Gastrocnemius medialis (tissue), 4 donors: ENCODE results near the gene DNAH2.

Experiments
- POLR2A ChIP-seq, 2 donors: fragments of 450-650 bp; IDR thresholded peaks; one replicate each; pipeline ENCODE4 v1.6.1; 2017; ENCODE audit warnings: antibody characterized with exemption in 2 of 2, mild to moderate bottlenecking in 2 of 2, moderate library complexity in 2 of 2
- TF ChIP-seq, protein P1 (sequence below), 5 experiments: fragments of 450-650 bp in 3 of 5; fragments of 200-600 bp in 2 of 5; sonication (generic) in 2 of 5; IDR thresholded peaks in 4 of 5; conservative IDR thresholded peaks in 1 of 5; 1 replicate in 4 of 5; 2 replicates in 1 of 5; pipeline ENCODE4 v1.5.1; 2016 to 2019; ENCODE audit warnings: antibody characterized with exemption in 5 of 5, mild to moderate bottlenecking in 3 of 5, moderate library complexity in 3 of 5

DNA sequence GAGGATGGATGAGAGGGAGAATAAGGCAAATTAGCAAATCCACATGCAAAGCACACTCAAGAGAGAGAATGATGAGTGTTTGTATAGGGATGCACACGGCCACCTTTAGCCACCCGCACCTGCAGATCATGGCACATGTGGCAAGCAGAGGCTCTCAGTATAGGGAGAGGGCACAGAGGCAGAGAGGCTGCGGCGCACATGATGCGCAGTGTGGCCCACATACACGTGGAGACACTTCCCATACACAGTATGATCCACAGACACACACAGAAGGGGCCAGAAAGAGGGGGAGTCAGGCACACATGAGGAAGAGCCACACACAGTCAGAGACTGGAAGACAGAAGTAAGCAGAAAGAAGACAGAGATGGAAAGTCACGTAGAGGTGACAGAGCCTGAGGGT, 164.5 kb downstream of the DNAH2 start:
- TF ChIP-seq, protein P1, sequence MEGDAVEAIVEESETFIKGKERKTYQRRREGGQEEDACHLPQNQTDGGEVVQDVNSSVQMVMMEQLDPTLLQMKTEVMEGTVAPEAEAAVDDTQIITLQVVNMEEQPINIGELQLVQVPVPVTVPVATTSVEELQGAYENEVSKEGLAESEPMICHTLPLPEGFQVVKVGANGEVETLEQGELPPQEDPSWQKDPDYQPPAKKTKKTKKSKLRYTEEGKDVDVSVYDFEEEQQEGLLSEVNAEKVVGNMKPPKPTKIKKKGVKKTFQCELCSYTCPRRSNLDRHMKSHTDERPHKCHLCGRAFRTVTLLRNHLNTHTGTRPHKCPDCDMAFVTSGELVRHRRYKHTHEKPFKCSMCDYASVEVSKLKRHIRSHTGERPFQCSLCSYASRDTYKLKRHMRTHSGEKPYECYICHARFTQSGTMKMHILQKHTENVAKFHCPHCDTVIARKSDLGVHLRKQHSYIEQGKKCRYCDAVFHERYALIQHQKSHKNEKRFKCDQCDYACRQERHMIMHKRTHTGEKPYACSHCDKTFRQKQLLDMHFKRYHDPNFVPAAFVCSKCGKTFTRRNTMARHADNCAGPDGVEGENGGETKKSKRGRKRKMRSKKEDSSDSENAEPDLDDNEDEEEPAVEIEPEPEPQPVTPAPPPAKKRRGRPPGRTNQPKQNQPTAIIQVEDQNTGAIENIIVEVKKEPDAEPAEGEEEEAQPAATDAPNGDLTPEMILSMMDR (IDR thresholded peaks at IDR 0.05 in 4 of 5, conservative IDR thresholded peaks at IDR 0.05 in 1 of 5) = no peak
- no peak for TF ChIP-seq POLR2A (IDR thresholded peaks at IDR 0.05)
